ENCODE data around the gene CUTA. TPM values are rescaled to one million over a fixed set of nuclear protein-coding genes. Genes with fewer than 3 reads are reported as not detected.

The CUTA gene
- total RNA-seq, 1 experiment from 2014 or later = 257 TPM

DNA sequence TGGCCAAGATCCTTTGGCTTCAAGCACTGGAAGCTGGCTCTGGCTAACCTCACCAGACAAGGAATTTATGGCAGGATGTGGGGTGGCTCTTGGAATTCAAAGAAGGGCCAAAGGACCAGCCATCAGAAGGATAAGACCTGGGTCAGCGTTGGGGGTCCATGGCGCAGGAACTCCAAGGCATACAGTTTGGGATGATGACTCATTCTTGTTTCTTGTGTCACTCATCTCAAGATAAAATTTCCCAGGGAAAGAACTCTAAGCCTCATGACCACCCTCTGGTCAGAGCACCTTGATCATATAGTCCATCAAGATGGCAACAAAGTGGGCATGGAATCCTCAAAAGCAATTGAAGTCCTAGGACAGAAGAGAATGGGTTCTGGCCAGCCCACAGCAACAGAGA lies 41.3 kb upstream of the CUTA start:
- H3K9me3 Mint-ChIP-seq = no peaks in the 10 kb centered on the region
- Histone ChIP-seq H3K18ac (ENCODE audit: insufficient read length, low read depth, low read length) (no peak overlapping the region), H4K8ac (replicated peaks; ENCODE audit: insufficient read length, low read depth, low read length) (no peak overlapping the region), H4K91ac (ENCODE audit: insufficient read length, low read depth, low read length) (no peak overlapping the region), H2BK15ac (ENCODE audit: low read depth, low read length) (no peak overlapping the region), H3K4me1 (ENCODE audit: insufficient read depth, low read length) (no peaks in the 10 kb centered on the region), H2BK12ac (ENCODE audit: insufficient read length, low read depth, low read length) (no peak overlapping the region), H4K20me1 (ENCODE audit: control insufficient read depth, insufficient read depth, insufficient read length) (no peaks in the 10 kb centered on the region), H3K56ac (ENCODE audit: insufficient read length, low read depth, low read length) (no peak overlapping the region), H3T11ph (ENCODE audit: low read length) (no peak overlapping the region), H3K9ac (ENCODE audit: extremely low read depth, insufficient read length, low read length) (no peak overlapping the region), H4K5ac (ENCODE audit: insufficient read length, low read depth, low read length) (no peak overlapping the region), H3K79me2 (ENCODE audit: insufficient read depth, low read length) (no peaks in the 10 kb centered on the region), H3K4ac (ENCODE audit: low read depth, low read length) (no peak overlapping the region), H2BK5ac (ENCODE audit: insufficient read length, low read length) (no peak overlapping the region), H3K79me1 (ENCODE audit: insufficient read depth, low read depth, low read length, poor library complexity, severe bottlenecking) (no peaks in the 10 kb centered on the region), H3K23me2 (ENCODE audit: insufficient read length, low read depth, low read length, poor library complexity, severe bottlenecking) (peaks cover 4% of the 10 kb centered on the region), H3K23ac (ENCODE audit: insufficient read length, low read depth, low read length) (no peak overlapping the region), H2AK5ac (ENCODE audit: insufficient read length, low read length) (no peak overlapping the region), H2AFZ (ENCODE audit: low read length) (no peak overlapping the region), H3K4me2 (ENCODE audit: insufficient read depth, insufficient read length, low read length) (no peak overlapping the region), H3K9me3 (ENCODE audit: control insufficient read depth, low read depth, low read length) (no peaks in the 10 kb centered on the region), H2BK20ac (ENCODE audit: low read depth, low read length, poor library complexity, severe bottlenecking) (no peak overlapping the region), H3K14ac (ENCODE audit: insufficient read depth, low read length) (no peak overlapping the region), H3K27me3 (ENCODE audit: insufficient read depth, low read length) (no peaks in the 10 kb centered on the region; the same call in 1 of the 2 replicates), H2BK120ac (ENCODE audit: low read depth, low read length, poor library complexity, severe bottlenecking) (no peak overlapping the region), H3K27ac (ENCODE audit: insufficient read length, low read depth, low read length) (no peak overlapping the region)
- H3K27ac Mint-ChIP-seq = no peak overlapping the region
- H3K4me3 Mint-ChIP-seq = no peak overlapping the region
- H3K27me3 Mint-ChIP-seq (ENCODE audit: low read depth) = peaks cover 11% of the 10 kb centered on the region; the same call in 1 of the 2 replicates
- TF ChIP-seq CTCF (conservative IDR thresholded peaks at IDR 0.05) = no peak
- DNase-seq = no peak
- peaks cover 7 to 11% of the 10 kb centered on the region in 2 experiments; a peak in 3 of 4 replicates for H3K4me1 Mint-ChIP-seq
- WGBS (ENCODE audit: extremely low coverage, insufficient read length, low lambda C conversion rate) = no CpG with 5 or more reads among the region's 2 CpGs
- peaks cover 9 to 32% (median 31%) of the 10 kb centered on the region in 3 experiments for H3K36me3 Mint-ChIP-seq (ENCODE audit: insufficient read depth in 1 of 3, low read depth in 3 of 3)

Measured in H9 (cell line).